Astrocyte of the spinal cord (primary cell): ENCODE results near the gene STRADB.

Source experiments
- DNase-seq: peaks from one replicate; pipeline ENCODE4 v3.0.0; 2011; ENCODE audit warnings: low read depth, low spot score
- H3K4me3 ChIP-seq: 2 replicates; pipeline ENCODE4 v1.5.1; 2011; ENCODE audit warnings: low read depth, mild to moderate bottlenecking, low read length, moderate library complexity
- in situ Hi-C: cut with HindIII; loops from 2 replicates; pipeline ENCODE4 v1.10.0; 2017; ENCODE audit warnings: low sequenced_read_pairs
- TF ChIP-seq, protein P1 (sequence below): IDR thresholded peaks from 2 replicates; pipeline ENCODE4 v1.5.1; 2012; ENCODE audit warnings: low read depth, mild to moderate bottlenecking, low read length, inconsistent platforms

Gene STRADB

GRCh38 chr2:201407265-201407664 is 44.3 kb upstream of the STRADB start:
- in situ Hi-C loops: no loop called here

DNA sequence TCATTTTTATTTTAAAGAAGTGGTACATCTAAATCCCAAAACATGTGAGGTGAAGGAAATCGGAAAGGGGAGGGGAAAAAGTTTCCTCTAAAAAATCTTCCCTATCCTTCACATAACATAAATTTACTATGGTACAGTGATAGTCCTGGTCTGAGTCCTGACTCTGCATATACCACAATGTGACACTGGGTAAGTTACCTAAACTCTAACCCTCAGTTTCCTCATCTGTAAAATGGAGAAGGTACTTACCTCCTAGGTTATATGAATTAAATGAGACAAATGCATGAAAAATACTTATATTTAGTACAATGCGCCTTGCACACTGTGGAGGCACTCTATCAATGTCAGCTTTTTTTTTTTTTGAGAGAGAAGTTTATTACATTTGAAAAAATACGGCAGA is 42.6 kb upstream of the STRADB start:
- H3K4me3 ChIP-seq: no peak overlapping the region
- TF ChIP-seq, protein P1, sequence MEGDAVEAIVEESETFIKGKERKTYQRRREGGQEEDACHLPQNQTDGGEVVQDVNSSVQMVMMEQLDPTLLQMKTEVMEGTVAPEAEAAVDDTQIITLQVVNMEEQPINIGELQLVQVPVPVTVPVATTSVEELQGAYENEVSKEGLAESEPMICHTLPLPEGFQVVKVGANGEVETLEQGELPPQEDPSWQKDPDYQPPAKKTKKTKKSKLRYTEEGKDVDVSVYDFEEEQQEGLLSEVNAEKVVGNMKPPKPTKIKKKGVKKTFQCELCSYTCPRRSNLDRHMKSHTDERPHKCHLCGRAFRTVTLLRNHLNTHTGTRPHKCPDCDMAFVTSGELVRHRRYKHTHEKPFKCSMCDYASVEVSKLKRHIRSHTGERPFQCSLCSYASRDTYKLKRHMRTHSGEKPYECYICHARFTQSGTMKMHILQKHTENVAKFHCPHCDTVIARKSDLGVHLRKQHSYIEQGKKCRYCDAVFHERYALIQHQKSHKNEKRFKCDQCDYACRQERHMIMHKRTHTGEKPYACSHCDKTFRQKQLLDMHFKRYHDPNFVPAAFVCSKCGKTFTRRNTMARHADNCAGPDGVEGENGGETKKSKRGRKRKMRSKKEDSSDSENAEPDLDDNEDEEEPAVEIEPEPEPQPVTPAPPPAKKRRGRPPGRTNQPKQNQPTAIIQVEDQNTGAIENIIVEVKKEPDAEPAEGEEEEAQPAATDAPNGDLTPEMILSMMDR: no peak
- no peak for DNase-seq
- in situ Hi-C loops: no loop called here

More at GRCh38 chr2:201407265-201407664, 44.3 kb upstream of the STRADB start:
- H3K4me3 ChIP-seq: peak overlapping the region; percentile 14
- TF ChIP-seq, protein P1: no peak
- no peak for DNase-seq

DNA sequence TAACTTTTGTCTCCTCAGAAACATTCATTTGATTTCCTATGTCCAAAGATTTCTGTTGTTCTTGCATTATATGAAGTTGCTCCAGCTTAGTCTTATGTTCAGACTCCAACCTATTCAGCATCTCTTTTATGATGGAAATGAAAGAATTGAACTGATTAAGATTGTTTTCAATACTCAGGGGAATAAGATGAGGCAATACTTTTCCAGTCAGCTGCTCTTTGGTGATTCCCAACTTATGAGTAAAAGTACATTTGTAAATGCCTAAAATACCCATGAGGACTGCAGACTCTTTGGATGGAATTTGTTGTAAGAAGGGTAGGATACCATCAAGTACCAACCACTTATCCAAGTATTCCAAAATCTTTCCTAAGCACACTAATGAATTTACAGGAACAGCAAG is 40.1 kb upstream of the STRADB start:
- H3K4me3 ChIP-seq: no peak overlapping the region
- TF ChIP-seq, protein P1: no peak
- DNase-seq: no peak
- in situ Hi-C loops: no loop called here

- in situ Hi-C loops: no loop called here
- TF ChIP-seq, protein P1: no peak
- no peak for DNase-seq
- H3K4me3 ChIP-seq: no peak overlapping the region
These were observed 38.4 kb upstream of the STRADB start for GRCh38 chr2:201413143-201413542.

GRCh38 chr2:201413552-201413951 is 38.0 kb upstream of the STRADB start:
- H3K4me3 ChIP-seq: no peak overlapping the region
- in situ Hi-C loops: no loop called here
- no peak for DNase-seq
- TF ChIP-seq, protein P1: no peak

- in situ Hi-C loops: no loop called here
- TF ChIP-seq, protein P1: no peak
- DNase-seq: peak; percentile 64
- no peak overlapping the region for H3K4me3 ChIP-seq
These were observed 37.2 kb upstream of the STRADB start for GRCh38 chr2:201414099-201415023.
